ENCODE measurements around the gene COL4A3.

GRCh38 chr2:227234429-227234828 lies 70.0 kb downstream of the COL4A3 start:
- TF ChIP-seq TAF1 (IDR thresholded peaks at IDR 0.05; ENCODE audit: low read depth) = no peak
- no peak for TF ChIP-seq FOXM1 (IDR thresholded peaks at IDR 0.05; ENCODE audit: borderline replicate concordance, low read depth)
- no peak for TF ChIP-seq RAD21 (IDR thresholded peaks at IDR 0.05; ENCODE audit: low read depth)
